ENCODE results near the gene C11orf52. TPM values are rescaled to one million over a fixed set of nuclear protein-coding genes. Genes with fewer than 3 reads are reported as not detected.
"Not testable (repeated sequence)": the region's sequence is repeated elsewhere in the genome, so short reads cannot be mapped to it uniquely, and the experiment has no call there.

The C11orf52 gene
- total RNA-seq, 1 experiment from 2014 or later, result 2.0 TPM

- H3K27ac Mint-ChIP-seq (ENCODE audit: low read depth, unreplicated experiment), result peak within 1 kb of the TSS; percentile 97
- no peaks in the 10 kb centered on the region for H3K27me3 Mint-ChIP-seq (ENCODE audit: insufficient read depth, unreplicated experiment)
- peak; percentile 98 for DNase-seq (ENCODE audit: unreplicated experiment)
- H3K36me3 Mint-ChIP-seq (ENCODE audit: insufficient read depth, unreplicated experiment), result peaks cover 30% of the 10 kb centered on the region
- ChIA-PET CTCF (interaction anchor here (0.6 to 5.1 kb wide), 19 partner anchors 10 to 198 kb away, joined by 3 to 43 read pairs (median 5); partner anchors contain the start of gene DIXDC1), POLR2A (interaction anchor here (0.8 to 5.0 kb wide), 20 partner anchors 8 to 208 kb away, joined by 3 to 41 read pairs (median 8); partner anchors contain the start of genes ALG9, C11orf52, CRYAB and DIXDC1)
- intact Hi-C loops (cut with micrococcal nuclease), result loop anchor here (1.0 to 10.0 kb wide), 9 partner anchors 40 to 286 kb away; partner anchors contain the start of genes C11orf52, DLAT, IL18 and NKAPD1
- peaks cover 6% of the 10 kb centered on the region for H3K4me1 Mint-ChIP-seq (ENCODE audit: insufficient read depth, unreplicated experiment)
- TF ChIP-seq, protein P1, sequence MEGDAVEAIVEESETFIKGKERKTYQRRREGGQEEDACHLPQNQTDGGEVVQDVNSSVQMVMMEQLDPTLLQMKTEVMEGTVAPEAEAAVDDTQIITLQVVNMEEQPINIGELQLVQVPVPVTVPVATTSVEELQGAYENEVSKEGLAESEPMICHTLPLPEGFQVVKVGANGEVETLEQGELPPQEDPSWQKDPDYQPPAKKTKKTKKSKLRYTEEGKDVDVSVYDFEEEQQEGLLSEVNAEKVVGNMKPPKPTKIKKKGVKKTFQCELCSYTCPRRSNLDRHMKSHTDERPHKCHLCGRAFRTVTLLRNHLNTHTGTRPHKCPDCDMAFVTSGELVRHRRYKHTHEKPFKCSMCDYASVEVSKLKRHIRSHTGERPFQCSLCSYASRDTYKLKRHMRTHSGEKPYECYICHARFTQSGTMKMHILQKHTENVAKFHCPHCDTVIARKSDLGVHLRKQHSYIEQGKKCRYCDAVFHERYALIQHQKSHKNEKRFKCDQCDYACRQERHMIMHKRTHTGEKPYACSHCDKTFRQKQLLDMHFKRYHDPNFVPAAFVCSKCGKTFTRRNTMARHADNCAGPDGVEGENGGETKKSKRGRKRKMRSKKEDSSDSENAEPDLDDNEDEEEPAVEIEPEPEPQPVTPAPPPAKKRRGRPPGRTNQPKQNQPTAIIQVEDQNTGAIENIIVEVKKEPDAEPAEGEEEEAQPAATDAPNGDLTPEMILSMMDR (IDR thresholded peaks at IDR 0.05; ENCODE audit: unreplicated experiment), result peak; percentile 94
- H3K9me3 Mint-ChIP-seq (ENCODE audit: unreplicated experiment), result no peaks in the 10 kb centered on the region
- peak within 1 kb of the TSS; percentile 95 for H3K4me3 Mint-ChIP-seq (ENCODE audit: unreplicated experiment)
- no TSS peak for BruUV-seq (replicated peaks)
These were observed 39.7 kb upstream of the C11orf52 start, which contains the start of the genes CFAP68 and FDXACB1 for GRCh38 chr11:111878849-111879636. CFAP68 (plus strand) TSS chr11:111879541; CDS start chr11:111879561, 20 bp downstream. FDXACB1 (minus strand) TSS chr11:111879165; CDS start chr11:111879132, 33 bp downstream.

GRCh38 chr11:111879637-111879960, 39.1 kb upstream of the C11orf52 start:
- Mint-ChIP-seq H3K27ac (ENCODE audit: low read depth, unreplicated experiment) (peak overlapping the region; percentile 97), H3K4me3 (ENCODE audit: unreplicated experiment) (peak overlapping the region; percentile 95), H3K36me3 (ENCODE audit: insufficient read depth, unreplicated experiment) (peaks cover 36% of the 10 kb centered on the region), H3K9me3 (ENCODE audit: unreplicated experiment) (no peaks in the 10 kb centered on the region), H3K27me3 (ENCODE audit: insufficient read depth, unreplicated experiment) (no peaks in the 10 kb centered on the region), H3K4me1 (ENCODE audit: insufficient read depth, unreplicated experiment) (peaks cover 6% of the 10 kb centered on the region)
- CTCF ChIA-PET, result interaction anchor here (0.8 to 5.1 kb wide), 5 partner anchors 9 to 102 kb away, joined by 3 to 22 read pairs (median 5); partner anchors contain the start of gene ALG9
- intact Hi-C loops (cut with micrococcal nuclease), result loop anchor here (1.0 to 10.0 kb wide), 9 partner anchors 39 to 285 kb away; partner anchors contain the start of genes C11orf52, DLAT, IL18 and NKAPD1
- POLR2A ChIA-PET, result interaction anchor here (0.7 to 5.0 kb wide), 14 partner anchors 9 to 146 kb away, joined by 3 to 41 read pairs (median 6); partner anchors contain the start of genes ALG9, C11orf52, CRYAB and DLAT
- BruUV-seq (replicated peaks), result TSS peak; percentile 87
- DNase-seq (ENCODE audit: unreplicated experiment), result no peak
- TF ChIP-seq, protein P1 (IDR thresholded peaks at IDR 0.05; ENCODE audit: unreplicated experiment), result no peak

DNA sequence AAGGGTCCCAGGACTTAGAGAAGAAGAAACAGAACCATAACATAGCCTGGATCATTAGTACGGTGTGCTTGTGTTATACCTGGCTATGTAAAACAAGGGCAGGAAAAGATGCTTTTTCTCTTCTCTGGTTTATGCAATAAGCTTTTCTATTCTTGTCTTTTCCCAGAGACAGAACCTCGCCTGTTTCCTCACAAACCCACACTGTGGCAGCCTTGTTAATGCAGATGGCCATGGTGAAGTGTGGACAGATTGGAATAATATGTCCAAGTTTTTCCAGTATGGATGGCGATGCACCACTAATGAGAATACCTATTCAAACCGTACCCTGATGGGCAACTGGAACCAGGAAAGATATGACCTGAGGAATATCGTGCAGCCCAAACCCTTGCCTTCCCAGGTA, 36.5 kb upstream of the C11orf52 start:
- H3K36me3 Mint-ChIP-seq (ENCODE audit: insufficient read depth, unreplicated experiment), result peaks cover 37% of the 10 kb centered on the region
- ChIA-PET CTCF (interaction anchor here (1.0 to 5.1 kb wide), 5 partner anchors 20 to 99 kb away, joined by 3 to 22 read pairs (median 3); no protein-coding TSS in a partner anchor), POLR2A (interaction anchor here (0.7 to 5.0 kb wide), 4 partner anchors 30 to 96 kb away, joined by 3 to 41 read pairs (median 12); partner anchors contain the start of genes C11orf52, CRYAB and HSPB2)
- H3K4me3 Mint-ChIP-seq (ENCODE audit: unreplicated experiment), result no peak overlapping the region
- DNase-seq (ENCODE audit: unreplicated experiment), result no peak
- TF ChIP-seq, protein P1 (IDR thresholded peaks at IDR 0.05; ENCODE audit: unreplicated experiment), result no peak
- H3K4me1 Mint-ChIP-seq (ENCODE audit: insufficient read depth, unreplicated experiment), result peaks cover 6% of the 10 kb centered on the region
- no TSS peak for BruUV-seq (replicated peaks)
- H3K27ac Mint-ChIP-seq (ENCODE audit: low read depth, unreplicated experiment), result no peak overlapping the region
- H3K27me3 Mint-ChIP-seq (ENCODE audit: insufficient read depth, unreplicated experiment), result no peaks in the 10 kb centered on the region
- no peaks in the 10 kb centered on the region for H3K9me3 Mint-ChIP-seq (ENCODE audit: unreplicated experiment)
- intact Hi-C loops (cut with micrococcal nuclease), result no loop called here

- H3K9me3 Mint-ChIP-seq (ENCODE audit: unreplicated experiment); BruUV-seq (replicated peaks); H3K4me3 Mint-ChIP-seq (ENCODE audit: unreplicated experiment); DNase-seq (ENCODE audit: unreplicated experiment); intact Hi-C loops (cut with micrococcal nuclease); H3K27me3 Mint-ChIP-seq (ENCODE audit: insufficient read depth, unreplicated experiment); H3K4me1 Mint-ChIP-seq (ENCODE audit: insufficient read depth, unreplicated experiment): not testable (repeated sequence)
- POLR2A ChIA-PET, result interaction anchor here (2.0 to 3.2 kb wide), 2 partner anchors 14 to 25 kb away, joined by 7 to 18 read pairs; partner anchors contain the start of genes ALG9 and CRYAB
- CTCF ChIA-PET, result interaction anchor here (0.5 to 1.5 kb wide), 3 partner anchors 34 to 97 kb away, joined by 3 to 6 read pairs (median 6); partner anchors contain the start of gene C11orf52
- Mint-ChIP-seq H3K27ac (ENCODE audit: low read depth, unreplicated experiment) (peak overlapping the region; percentile 8), H3K36me3 (ENCODE audit: insufficient read depth, unreplicated experiment) (peaks cover 43% of the 10 kb centered on the region)
These were observed 33.7 kb upstream of the C11orf52 start for GRCh38 chr11:111885053-111885452.
